Upper lobe of right lung (tissue), 1 donor: ENCODE data around the gene KIAA0825. TPM values are rescaled to one million over a fixed set of nuclear protein-coding genes. Genes with fewer than 3 reads are reported as not detected.

Source experiments
- ATAC-seq: fragments of 200-7000 bp; cut with Tn5 transposase; one replicate; pipeline ENCODE4 v1.9.1; 2020; ENCODE audit warnings: mild to moderate bottlenecking, moderate library complexity
- DNase-seq: peaks from one replicate; pipeline ENCODE4 v3.0.0-alpha.2; 2020
- H3K27ac ChIP-seq: fragments of 200-600 bp; one replicate; pipeline ENCODE4 v1.8.0; 2022
- H3K27me3 ChIP-seq: fragments of 200-600 bp; one replicate; pipeline ENCODE4 v1.8.0; 2022; ENCODE audit warnings: mild to moderate bottlenecking
- H3K36me3 ChIP-seq: fragments of 200-600 bp; one replicate; pipeline ENCODE4 v1.8.0; 2022
- H3K4me1 ChIP-seq: fragments of 200-600 bp; one replicate; pipeline ENCODE4 v1.8.0; 2022
- H3K4me3 ChIP-seq: fragments of 200-600 bp; one replicate; pipeline ENCODE4 v1.8.0; 2022; ENCODE audit warnings: mild to moderate bottlenecking
- H3K9me3 ChIP-seq: fragments of 200-600 bp; one replicate; pipeline ENCODE4 v1.8.0; 2022
- CTCF ChIP-seq: fragments of 200-600 bp; IDR thresholded peaks from one replicate; pipeline ENCODE4 v1.8.0; 2022; ENCODE audit warnings: antibody characterized with exemption
- intact Hi-C: fragments of 100-400 bp; cut with DNase I; formaldehyde crosslinking; loops from one replicate; pipeline ENCODE4 v1.11.0; 2022
- total RNA-seq: library from RNA; stranded (reverse); fragmentation: NEBNext Ultra II Directional; extraction: Animal tissue kit (Norgen Biotek cat#: 25700); gene quantifications from one replicate; pipeline ENCODE4 v1.2.1, GENCODE V29; 2021
- donor health status: DM: no; HTN: yes; CAD: no; lungs with severe emphysema.

The KIAA0825 gene
- total RNA-seq, 1 donor from 2014 or later, result 4.4 TPM

- Histone ChIP-seq H3K27me3 (no peaks in the 10 kb centered on the region), H3K4me1 (no peaks in the 10 kb centered on the region), H3K27ac (no peak overlapping the region), H3K9me3 (no peaks in the 10 kb centered on the region), H3K4me3 (no peak overlapping the region), H3K36me3 (no peaks in the 10 kb centered on the region)
- intact Hi-C loops, result no loop called here
- DNase-seq (no peak), ATAC-seq (no peak)
- TF ChIP-seq CTCF, result no peak
These were observed 409.1 kb downstream of the KIAA0825 start for GRCh38 chr5:94209272-94209671.

GRCh38 chr5:94199566-94199965 is 418.8 kb downstream of the KIAA0825 start:
- ATAC-seq, result peak; percentile 35
- no peaks in the 10 kb centered on the region for H3K9me3 ChIP-seq
- H3K27ac ChIP-seq, result no peak overlapping the region
- intact Hi-C loops, result no loop called here
- no peak overlapping the region for H3K4me3 ChIP-seq
- no peaks in the 10 kb centered on the region for H3K4me1 ChIP-seq
- no peaks in the 10 kb centered on the region for H3K27me3 ChIP-seq
- DNase-seq, result no peak
- no peak for TF ChIP-seq CTCF
- H3K36me3 ChIP-seq, result no peaks in the 10 kb centered on the region

GRCh38 chr5:94197970-94198369 is 420.4 kb downstream of the KIAA0825 start:
- intact Hi-C loops, result no loop called here
- DNase-seq (no peak), ATAC-seq (no peak)
- Histone ChIP-seq H3K27me3 (no peaks in the 10 kb centered on the region), H3K27ac (no peak overlapping the region), H3K9me3 (no peaks in the 10 kb centered on the region), H3K4me1 (no peaks in the 10 kb centered on the region), H3K4me3 (no peak overlapping the region), H3K36me3 (no peaks in the 10 kb centered on the region)
- no peak for TF ChIP-seq CTCF

- Histone ChIP-seq H3K4me3 (no peak overlapping the region), H3K9me3 (no peaks in the 10 kb centered on the region), H3K27me3 (no peaks in the 10 kb centered on the region), H3K4me1 (no peaks in the 10 kb centered on the region), H3K27ac (no peak overlapping the region), H3K36me3 (no peaks in the 10 kb centered on the region)
- intact Hi-C loops, result no loop called here
- no peak for TF ChIP-seq CTCF
- no peak for DNase-seq
- ATAC-seq, result no peak
These were observed 421.5 kb downstream of the KIAA0825 start for GRCh38 chr5:94196953-94197352.

GRCh38 chr5:94192658-94193391 is 425.6 kb downstream of the KIAA0825 start:
- Histone ChIP-seq H3K27ac (no peak overlapping the region), H3K9me3 (no peaks in the 10 kb centered on the region), H3K27me3 (no peaks in the 10 kb centered on the region), H3K4me1 (no peaks in the 10 kb centered on the region), H3K4me3 (no peak overlapping the region), H3K36me3 (no peaks in the 10 kb centered on the region)
- TF ChIP-seq CTCF, result no peak
- ATAC-seq (no peak), DNase-seq (no peak)
- intact Hi-C loops, result no loop called here

- no peaks in the 10 kb centered on the region for H3K4me1 ChIP-seq
- H3K4me3 ChIP-seq, result no peak overlapping the region
- no peaks in the 10 kb centered on the region for H3K36me3 ChIP-seq
- intact Hi-C loops, result no loop called here
- no peak overlapping the region for H3K27ac ChIP-seq
- no peak for TF ChIP-seq CTCF
- no peaks in the 10 kb centered on the region for H3K27me3 ChIP-seq
- ATAC-seq (no peak), DNase-seq (no peak)
- H3K9me3 ChIP-seq, result no peaks in the 10 kb centered on the region
These were observed 426.8 kb downstream of the KIAA0825 start for GRCh38 chr5:94191604-94192003.
